GM19240 (cell line): ENCODE data around the gene POLQ.
"Not testable (repeated sequence)": the region's sequence is repeated elsewhere in the genome, so short reads cannot be mapped to it uniquely, and the experiment has no call there.

Experiments used
- DNase-seq: peaks from one replicate; pipeline ENCODE4 v3.0.0; 2011; ENCODE audit warnings: low spot score; ENCODE audit not compliant: insufficient read length

POLQ gene

DNA sequence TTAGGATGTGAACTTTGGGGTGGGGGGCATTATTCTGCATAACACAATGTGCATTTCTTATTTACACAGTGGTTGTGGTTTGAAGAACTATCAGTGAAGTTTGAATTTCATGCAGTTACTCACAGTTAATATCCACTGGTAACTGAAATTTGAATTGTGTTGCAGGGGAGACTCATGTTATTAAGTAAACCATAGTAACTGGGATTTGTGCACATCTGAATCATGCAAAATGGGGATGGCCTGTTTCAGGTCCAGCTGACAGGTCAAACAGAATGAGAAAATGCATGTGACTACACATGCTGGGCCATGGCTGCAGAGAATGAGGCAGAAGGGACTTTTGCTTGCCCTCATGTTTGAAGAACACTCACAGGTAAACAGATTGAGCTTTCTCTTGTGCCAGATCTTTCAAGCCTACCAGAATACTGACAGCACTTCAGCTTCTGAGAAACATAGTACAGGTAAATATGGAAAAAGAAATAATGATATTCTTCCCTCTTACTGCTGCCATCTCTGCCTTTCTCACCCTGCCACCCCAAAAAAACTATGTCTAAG, 115.0 kb downstream of the POLQ start:
- DNase-seq: no peak

DNA sequence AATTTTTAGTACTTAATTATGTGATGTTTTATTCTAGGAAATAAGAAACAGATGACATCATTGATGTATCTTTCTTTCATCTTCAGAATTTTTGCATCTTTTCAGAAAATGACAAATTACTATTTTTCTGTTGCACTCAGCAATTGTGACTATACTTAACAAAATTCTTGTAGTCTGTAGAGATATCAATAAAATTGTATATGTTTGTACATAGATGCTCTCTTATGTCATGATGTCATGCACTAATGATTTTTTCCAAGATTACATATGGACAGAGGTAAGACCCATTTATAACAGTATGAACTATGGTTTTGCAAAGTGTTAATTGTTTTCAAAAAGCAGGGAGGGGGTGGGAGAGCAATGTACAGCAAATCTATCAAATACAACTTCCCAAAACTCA, 121.2 kb downstream of the POLQ start:
- DNase-seq: no peak

DNA sequence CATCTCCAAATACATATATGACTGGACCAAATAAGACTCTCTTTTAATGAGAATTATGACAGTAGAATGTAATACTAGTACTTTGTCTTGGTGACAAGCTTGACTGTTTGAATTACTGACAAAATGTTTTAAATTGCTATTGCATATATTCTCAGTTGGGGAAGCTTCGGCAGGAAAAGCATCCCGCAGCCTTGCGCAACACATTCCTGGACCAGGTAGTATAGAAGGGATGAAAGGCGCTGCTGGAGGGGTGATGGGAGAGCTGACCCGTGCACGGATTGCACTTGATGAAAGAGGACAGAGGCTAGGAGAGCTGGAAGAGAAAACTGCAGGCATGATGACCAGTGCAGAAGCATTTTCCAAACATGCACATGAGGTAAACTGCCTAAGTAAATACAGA, 127.6 kb downstream of the POLQ start:
- no peak for DNase-seq

DNA sequence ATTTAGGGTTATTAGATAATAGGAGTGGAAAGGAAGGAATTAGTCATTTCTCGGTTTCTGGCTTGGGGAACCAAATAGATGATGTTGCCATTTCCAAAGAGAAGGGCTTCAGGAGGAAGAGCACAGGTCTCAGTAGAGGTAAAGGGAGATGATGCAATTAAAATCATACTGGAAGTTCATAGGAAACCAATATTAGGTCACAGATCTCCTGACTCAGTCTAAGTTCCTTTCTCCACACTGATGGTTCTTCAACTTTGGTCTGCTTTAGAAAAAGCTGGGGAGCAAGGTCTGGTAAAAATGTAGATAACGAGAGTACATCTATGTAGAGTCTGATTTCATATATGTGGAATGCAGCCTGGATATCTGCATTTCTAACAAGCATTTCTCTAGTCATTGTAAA, 130.9 kb downstream of the POLQ start:
- DNase-seq: no peak

DNA sequence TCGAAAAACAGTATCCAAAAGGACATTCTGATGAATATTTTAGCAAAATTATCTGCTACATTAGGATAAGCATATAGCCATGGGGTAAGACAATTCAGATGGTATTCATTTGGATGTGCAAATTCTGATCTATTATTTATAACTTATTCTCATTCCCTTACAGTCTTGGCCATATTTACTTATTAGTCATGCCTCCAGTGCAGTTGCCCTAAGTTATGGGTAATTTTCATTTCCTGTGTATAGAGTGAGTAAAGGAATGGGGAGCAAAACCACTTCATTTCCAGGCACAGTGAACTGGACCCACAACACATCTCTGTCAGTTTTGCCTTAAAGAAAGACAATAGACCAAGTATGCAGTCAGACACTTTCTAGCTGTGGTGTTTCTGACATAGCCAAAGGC, 134.3 kb downstream of the POLQ start:
- DNase-seq: no peak

DNA sequence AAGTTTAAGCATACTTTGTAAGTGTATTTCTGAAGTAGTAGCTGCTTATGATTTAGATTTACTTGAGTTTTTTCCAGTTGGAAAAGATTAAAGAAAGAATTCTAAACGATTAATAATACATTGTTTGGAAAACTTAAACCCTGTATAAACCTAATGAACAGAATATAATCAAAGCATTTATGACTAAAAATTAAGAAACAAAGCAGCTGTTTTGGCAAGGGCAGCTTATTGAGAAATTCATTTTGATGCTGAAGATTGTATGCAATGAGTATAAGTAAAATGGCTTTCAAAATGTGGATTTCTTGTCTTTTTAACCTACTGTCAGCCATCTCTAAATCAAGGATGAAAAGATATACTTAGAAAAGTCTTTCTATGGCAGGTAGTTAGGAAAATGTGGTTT, 140.2 kb downstream of the POLQ start:
- no peak for DNase-seq

DNA sequence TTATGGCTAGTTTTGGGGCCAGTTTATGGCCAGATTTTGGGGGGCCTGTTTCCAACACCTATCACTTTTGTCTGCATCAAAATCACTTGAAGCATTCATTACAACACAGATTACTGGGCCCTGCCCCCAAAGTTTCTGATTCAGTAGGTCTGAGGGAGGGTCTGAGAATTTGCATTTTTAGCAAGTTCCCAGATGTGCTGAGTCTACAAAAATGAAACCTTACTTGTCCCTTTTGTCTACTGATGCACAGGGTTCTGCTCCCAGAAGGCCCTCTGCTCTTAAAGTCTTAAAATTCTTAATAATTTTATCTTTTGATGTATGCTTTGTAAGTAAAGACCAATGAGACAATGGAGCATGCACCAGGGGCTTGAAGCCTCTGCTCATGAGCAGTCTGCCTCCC, 146.0 kb downstream of the POLQ start:
- DNase-seq: no peak

DNA sequence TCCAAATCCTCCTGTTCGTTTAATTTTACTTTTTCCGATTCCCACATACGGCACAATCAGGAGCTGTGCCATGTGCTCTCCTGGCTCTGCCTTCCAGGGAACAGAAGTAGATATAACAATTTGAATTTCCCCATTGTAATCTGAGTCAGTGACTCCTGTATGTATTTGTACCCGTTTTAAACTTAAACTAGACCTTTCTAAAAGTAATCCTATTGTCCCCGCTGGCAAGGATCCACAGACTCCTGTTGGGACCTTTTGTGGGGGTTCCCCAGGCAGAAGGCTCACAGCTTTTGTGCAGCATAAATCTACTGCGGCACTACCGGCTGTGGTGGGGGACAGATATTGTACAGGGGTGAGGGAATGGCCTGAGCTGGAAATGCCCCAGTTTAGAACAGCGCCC, 147.7 kb downstream of the POLQ start:
- not testable (repeated sequence) for DNase-seq

DNA sequence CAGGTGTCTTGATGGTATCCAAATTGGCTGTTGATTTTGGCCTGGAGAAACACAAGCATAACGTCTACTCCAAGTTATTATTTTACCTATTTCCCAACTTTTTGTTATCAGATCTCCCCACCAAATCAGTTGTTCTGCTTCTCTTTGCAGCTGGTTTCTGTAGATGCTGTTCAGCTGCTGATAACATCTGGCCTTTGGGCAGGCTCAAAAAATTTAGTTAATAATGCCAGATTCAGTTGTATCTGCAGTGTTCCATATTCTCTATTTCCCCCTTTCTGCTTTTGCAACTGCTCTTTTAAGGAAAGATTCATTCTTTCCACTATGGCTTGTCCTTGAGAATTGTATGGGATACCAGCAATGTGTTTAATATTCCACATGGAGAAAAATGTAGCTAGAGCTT, 149.8 kb downstream of the POLQ start:
- DNase-seq: not testable (repeated sequence)

DNA sequence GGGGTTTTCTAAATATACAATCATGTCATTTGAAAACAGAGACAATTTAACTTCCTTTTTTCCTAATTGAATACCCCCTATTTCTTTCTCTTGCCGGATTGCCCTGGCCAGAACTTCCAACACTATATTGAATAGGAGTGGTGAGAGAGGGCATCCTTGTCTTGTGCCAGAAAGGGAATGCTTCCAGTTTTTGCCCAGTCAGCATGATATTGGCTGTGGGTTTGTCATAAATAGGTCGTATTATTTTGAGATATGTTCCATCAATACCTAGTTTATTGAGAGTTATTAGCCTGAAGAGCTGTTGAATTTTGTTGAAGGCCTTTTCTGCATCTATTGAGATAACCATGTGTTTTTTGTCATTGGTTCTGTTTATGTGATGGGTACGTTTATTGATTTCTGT, 157.5 kb downstream of the POLQ start:
- DNase-seq: not testable (repeated sequence)
